ENCODE data around the gene BRSK1.

The BRSK1 gene

GRCh38 chr19:55259540-55260210 is 24.1 kb upstream of the BRSK1 start:
- Histone ChIP-seq H3K27ac (ENCODE audit: low read depth, low read length) (peak overlapping the region; percentile 99), H3K36me3 (ENCODE audit: control insufficient read depth, low read length) (peaks cover 35% of the 10 kb centered on the region), H3K9me2 (replicated peaks; ENCODE audit: control insufficient read depth, low read length) (no peaks in the 10 kb centered on the region), H3K27me3 (ENCODE audit: control insufficient read depth, low read length) (no peaks in the 10 kb centered on the region), H3K4me3 (ENCODE audit: low read length) (peak overlapping the region; percentile 97), H4K20me1 (ENCODE audit: control insufficient read depth, insufficient read depth, low read depth, low read length) (no peaks in the 10 kb centered on the region), H3K79me2 (ENCODE audit: control insufficient read depth, low read length) (peaks cover 42% of the 10 kb centered on the region), H3K4me2 (ENCODE audit: low read length) (peak overlapping the region; percentile 79), H3K9me3 (ENCODE audit: control insufficient read depth, insufficient read depth, low read length) (no peaks in the 10 kb centered on the region), H3F3A (ENCODE audit: control insufficient read depth, insufficient read depth) (peaks cover 21% of the 10 kb centered on the region), H3K4me1 (ENCODE audit: control insufficient read depth, low read length) (peaks cover 29% of the 10 kb centered on the region)
- TF ChIP-seq EZH2phosphoT487 (IDR thresholded peaks at IDR 0.05; ENCODE audit: borderline replicate concordance, low read length), result no peak
- TF ChIP-seq CTCF (IDR thresholded peaks at IDR 0.05; ENCODE audit: low read depth, low read length, poor library complexity, severe bottlenecking), result no peak

- Histone ChIP-seq H3K27ac (ENCODE audit: low read depth, low read length) (no peak overlapping the region), H3K4me1 (ENCODE audit: control insufficient read depth, low read length) (peaks cover 15% of the 10 kb centered on the region), H3K79me2 (ENCODE audit: control insufficient read depth, low read length) (peaks cover 27% of the 10 kb centered on the region)
Measured at GRCh38 chr19:55261671-55262126, 22.1 kb upstream of the BRSK1 start.

GRCh38 chr19:55262359-55262758 is 21.4 kb upstream of the BRSK1 start:
- H3K27ac ChIP-seq (ENCODE audit: low read depth, low read length), result no peak overlapping the region
- H3K9me3 ChIP-seq (ENCODE audit: control insufficient read depth, insufficient read depth, low read length), result peaks cover 7% of the 10 kb centered on the region; the same call in 1 of the 2 replicates
- no peak overlapping the region for H3K4me3 ChIP-seq (ENCODE audit: low read length)
- no peaks in the 10 kb centered on the region for H4K20me1 ChIP-seq (ENCODE audit: control insufficient read depth, insufficient read depth, low read depth, low read length)
- H3K36me3 ChIP-seq (ENCODE audit: control insufficient read depth, low read length), result peaks cover 8% of the 10 kb centered on the region
- peaks cover 13% of the 10 kb centered on the region; the same call in 1 of the 2 replicates for H3F3A ChIP-seq (ENCODE audit: control insufficient read depth, insufficient read depth)
- TF ChIP-seq EZH2phosphoT487 (IDR thresholded peaks at IDR 0.05; ENCODE audit: borderline replicate concordance, low read length) (no peak), CTCF (IDR thresholded peaks at IDR 0.05; ENCODE audit: low read depth, low read length, poor library complexity, severe bottlenecking) (no peak)
- no peaks in the 10 kb centered on the region for H3K27me3 ChIP-seq (ENCODE audit: control insufficient read depth, low read length)
- H3K9me2 ChIP-seq (replicated peaks; ENCODE audit: control insufficient read depth, low read length), result no peaks in the 10 kb centered on the region
- H3K79me2 ChIP-seq (ENCODE audit: control insufficient read depth, low read length), result peaks cover 20% of the 10 kb centered on the region
- H3K4me2 ChIP-seq (ENCODE audit: low read length), result no peak overlapping the region
- H3K4me1 ChIP-seq (ENCODE audit: control insufficient read depth, low read length), result peaks cover 15% of the 10 kb centered on the region

More at GRCh38 chr19:55261671-55262126, 22.1 kb upstream of the BRSK1 start:
- no peak overlapping the region for H3K4me2 ChIP-seq (ENCODE audit: low read length)
- TF ChIP-seq CTCF (IDR thresholded peaks at IDR 0.05; ENCODE audit: low read depth, low read length, poor library complexity, severe bottlenecking) (no peak), EZH2phosphoT487 (IDR thresholded peaks at IDR 0.05; ENCODE audit: borderline replicate concordance, low read length) (no peak)
- no peaks in the 10 kb centered on the region for H3K9me2 ChIP-seq (replicated peaks; ENCODE audit: control insufficient read depth, low read length)
- H3K4me3 ChIP-seq (ENCODE audit: low read length), result no peak overlapping the region
- no peaks in the 10 kb centered on the region for H4K20me1 ChIP-seq (ENCODE audit: control insufficient read depth, insufficient read depth, low read depth, low read length)
- no peaks in the 10 kb centered on the region for H3K27me3 ChIP-seq (ENCODE audit: control insufficient read depth, low read length)
- peaks cover 6% of the 10 kb centered on the region; the same call in 1 of the 2 replicates for H3K9me3 ChIP-seq (ENCODE audit: control insufficient read depth, insufficient read depth, low read length)
- peaks cover 9% of the 10 kb centered on the region; the same call in 1 of the 2 replicates for H3F3A ChIP-seq (ENCODE audit: control insufficient read depth, insufficient read depth)
- peaks cover 15% of the 10 kb centered on the region for H3K36me3 ChIP-seq (ENCODE audit: control insufficient read depth, low read length)

Data from DOHH2 (cell line).